Ramos (cell line): Measurements from ENCODE around the gene ITCH.
"Not testable (repeated sequence)": the region's sequence is repeated elsewhere in the genome, so short reads cannot be mapped to it uniquely, and the experiment has no call there.

ENCODE experiments used
- in situ Hi-C: fragments of 300-500 bp; cut with MboI; formaldehyde crosslinking; loops from one replicate; pipeline ENCODE4 v1.14.3; 2022; ENCODE audit warnings: low sequenced_read_pairs; ENCODE audit not compliant: unreplicated experiment

Gene ITCH

DNA sequence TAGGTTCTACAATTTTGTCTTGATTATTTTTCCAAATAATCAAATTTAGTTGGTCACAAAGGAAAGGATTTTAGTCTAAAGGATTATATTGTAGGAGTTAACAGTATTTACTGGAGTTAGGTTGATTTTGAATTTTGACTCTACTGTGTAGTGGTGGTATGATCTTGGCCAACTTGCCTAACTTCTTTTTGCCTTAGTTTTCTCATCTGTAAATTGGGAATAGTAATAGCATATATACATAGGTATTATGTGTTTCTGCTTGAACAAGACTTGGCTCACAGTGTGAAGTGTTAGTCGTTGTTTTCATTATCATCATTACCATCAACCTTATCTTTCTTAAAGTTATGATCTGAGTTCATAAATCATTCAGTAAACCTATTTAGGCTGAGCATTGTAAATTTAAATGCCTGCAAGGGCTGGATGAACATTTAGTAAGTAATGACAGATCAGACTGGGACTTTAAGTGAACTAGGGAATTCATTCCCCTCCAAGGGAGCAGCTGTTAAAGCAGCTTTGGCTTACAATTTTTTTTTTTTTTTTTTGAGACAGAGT, 11.2 kb downstream of the ITCH start:
- in situ Hi-C loops, result no loop called here

GRCh38 chr20:34375977-34376430, 12.9 kb downstream of the ITCH start:
- in situ Hi-C loops, result no loop called here

GRCh38 chr20:34377072-34377847, 14.2 kb downstream of the ITCH start:
- in situ Hi-C loops, result no loop called here

DNA sequence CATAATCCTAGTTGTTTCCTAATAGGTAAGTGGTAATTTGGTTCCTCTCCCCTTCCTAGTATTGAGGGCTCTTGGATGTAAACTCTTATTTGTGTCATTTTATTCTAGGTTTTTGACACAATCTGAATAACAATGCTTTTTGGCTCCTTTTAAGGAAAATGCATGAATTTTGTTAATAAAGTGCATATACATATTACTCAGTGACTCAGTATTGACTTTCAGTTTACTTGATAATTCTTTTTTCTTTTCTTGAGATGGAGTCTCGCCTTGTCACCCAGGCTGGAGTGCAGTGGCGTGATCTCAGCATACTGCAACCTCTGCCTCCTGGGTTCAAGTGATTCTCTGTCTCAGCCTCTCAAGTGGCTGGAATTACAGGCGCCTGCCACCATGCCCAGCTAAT, 19.1 kb downstream of the ITCH start:
- in situ Hi-C loops, result no loop called here

DNA sequence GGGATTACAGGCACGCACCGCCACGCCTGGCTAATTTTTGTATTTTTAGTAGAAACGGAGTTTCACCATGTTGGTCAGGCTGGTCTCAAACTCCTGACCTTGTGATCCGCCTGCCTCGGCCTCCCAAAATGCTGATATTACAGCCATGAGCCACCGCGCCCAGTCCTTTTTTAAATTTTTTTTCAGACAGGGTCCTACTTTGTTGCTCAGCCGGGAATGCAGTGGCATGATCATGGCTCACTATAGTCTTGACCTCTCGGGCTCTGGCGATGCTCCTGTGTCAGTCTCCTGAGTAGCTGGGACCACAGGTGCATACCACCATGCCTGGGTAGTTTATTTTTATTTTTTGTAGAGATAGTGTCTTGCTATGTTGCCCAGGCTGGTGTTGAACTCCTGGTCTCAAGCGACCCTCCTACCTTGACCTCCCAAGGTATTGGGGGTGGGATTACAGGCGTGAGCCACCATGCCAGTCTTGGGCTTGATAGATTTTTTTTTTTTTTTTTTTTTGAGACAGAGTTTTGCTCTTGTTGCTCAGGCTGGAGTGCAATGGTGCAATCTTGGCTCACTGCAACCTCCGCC, 19.9 kb downstream of the ITCH start:
- in situ Hi-C loops, result not testable (repeated sequence)

GRCh38 chr20:34385464-34385863, 22.4 kb downstream of the ITCH start:
- in situ Hi-C loops, result no loop called here

DNA sequence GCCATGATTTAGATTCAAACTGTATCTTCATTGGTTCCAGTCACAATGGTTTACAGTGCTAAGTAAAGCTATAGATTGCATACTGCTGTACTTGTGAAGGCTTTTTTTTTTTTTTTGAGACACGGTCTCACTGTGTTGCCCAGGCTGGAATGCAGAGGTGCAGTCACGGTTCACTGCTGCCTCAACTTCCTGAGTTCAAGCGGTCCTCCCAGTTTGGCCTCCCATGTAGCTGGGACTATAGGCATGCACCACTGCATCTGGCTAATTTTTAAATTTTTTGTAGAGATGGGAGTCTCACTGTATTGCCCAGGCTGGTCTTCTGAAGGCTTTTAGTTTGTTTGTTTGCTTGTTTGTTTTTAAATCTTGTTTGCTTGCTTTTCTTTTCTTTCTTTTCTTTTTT, 24.9 kb downstream of the ITCH start:
- in situ Hi-C loops, result no loop called here

GRCh38 chr20:34388678-34389077, 25.6 kb downstream of the ITCH start:
- in situ Hi-C loops, result no loop called here

GRCh38 chr20:34389206-34389953, 26.3 kb downstream of the ITCH start:
- in situ Hi-C loops, result no loop called here

GRCh38 chr20:34389954-34390555, 27.0 kb downstream of the ITCH start:
- in situ Hi-C loops, result no loop called here

DNA sequence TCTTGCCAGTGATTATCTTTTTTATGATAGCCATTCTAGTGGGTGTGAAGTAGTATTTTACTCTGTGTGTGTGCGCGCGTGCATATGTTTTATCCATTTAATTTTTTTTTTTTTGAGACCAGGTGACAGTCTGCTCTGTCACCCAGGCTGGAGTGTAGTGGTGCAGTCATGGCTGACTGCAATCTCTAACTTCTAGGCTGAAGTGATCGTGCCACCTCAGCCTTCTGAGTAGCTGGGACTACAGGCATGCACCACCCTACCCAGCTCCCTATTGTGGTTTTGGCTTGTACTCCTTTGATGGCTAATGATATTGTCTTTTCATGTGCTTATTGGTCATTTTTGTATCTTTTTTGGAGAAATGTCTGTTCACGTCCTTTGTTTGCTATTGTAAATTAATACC, 33.3 kb downstream of the ITCH start:
- in situ Hi-C loops, result no loop called here

- in situ Hi-C loops, result no loop called here
Observed at GRCh38 chr20:34397096-34397495, 34.0 kb downstream of the ITCH start.

DNA sequence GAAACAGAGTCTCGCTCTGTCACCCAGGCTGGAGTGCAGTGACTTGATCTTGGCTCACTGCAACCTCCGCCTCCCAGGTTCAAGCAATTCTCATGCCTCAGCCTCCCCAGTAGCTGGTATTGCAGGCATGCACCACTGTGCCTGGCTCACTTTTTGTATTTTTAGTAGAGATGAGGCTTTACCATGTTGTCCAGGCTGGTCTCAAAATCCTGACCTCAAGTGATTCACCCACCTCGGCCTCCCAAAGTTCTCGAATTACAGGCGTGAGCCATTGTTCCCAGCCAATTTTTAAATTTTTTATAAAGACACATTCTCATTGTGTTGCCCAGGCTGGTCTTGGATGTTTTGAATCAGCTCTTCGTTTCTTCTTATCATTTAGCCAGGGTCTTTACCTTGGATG, 37.7 kb downstream of the ITCH start:
- in situ Hi-C loops, result not testable (repeated sequence)

GRCh38 chr20:34401741-34402455, 38.8 kb downstream of the ITCH start:
- in situ Hi-C loops, result no loop called here

DNA sequence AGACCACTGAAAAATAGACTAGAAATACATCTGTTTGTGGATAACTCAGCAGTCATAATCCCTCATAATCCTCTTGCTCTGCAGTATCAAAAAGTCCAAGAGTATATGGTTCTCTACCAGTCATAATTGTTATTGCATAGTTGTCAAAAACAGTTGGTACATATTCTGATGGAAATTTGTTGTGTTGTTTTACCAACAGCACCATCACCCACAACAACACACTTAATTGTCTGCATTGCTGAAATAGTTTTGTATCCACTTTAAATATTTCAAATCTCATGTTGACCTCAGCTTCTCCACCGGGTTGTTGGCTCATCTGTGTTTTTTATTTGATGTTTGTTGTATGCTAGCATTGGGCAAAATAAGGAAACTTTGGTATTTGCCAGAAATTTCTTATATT, 39.4 kb downstream of the ITCH start:
- in situ Hi-C loops, result no loop called here

GRCh38 chr20:34403063-34403827, 40.2 kb downstream of the ITCH start:
- in situ Hi-C loops, result no loop called here

DNA sequence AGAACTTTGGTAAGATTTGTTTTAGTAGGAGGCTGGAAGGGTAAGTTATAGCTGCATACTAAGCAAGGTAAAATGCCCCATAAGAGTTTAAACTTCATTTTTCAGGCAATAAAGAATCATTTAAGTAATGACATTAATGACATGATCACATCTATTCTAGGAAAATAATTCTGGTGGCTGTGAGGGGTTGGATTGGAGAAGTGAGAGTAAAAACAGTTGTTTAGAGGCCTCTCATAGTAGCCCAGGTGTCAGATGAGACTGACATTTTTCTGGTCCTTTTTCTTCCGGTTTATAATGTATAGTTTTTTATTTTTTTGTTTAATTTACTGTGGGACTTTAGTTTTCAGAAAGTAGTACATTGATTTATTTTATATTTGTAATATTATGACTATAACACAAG, 40.8 kb downstream of the ITCH start:
- in situ Hi-C loops, result no loop called here

DNA sequence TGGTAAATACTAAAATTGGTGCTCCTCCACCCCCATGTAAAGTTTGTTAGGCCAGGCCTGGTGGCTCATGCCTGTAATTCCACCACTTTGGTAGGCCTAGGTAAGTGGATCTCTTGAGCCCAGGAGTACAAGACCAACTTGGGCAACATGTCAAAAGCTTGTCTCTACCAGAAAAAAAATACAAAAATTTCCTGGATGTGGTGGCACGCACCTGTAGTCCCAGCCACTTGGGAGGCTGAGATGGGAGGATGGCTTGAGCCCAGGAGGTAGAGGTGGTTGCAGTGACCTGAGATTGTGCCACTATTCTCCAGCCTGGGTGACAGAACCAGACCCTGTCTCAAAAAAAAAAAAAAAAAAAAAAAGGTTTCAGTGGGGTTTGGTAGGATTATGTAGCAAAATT, 41.7 kb downstream of the ITCH start:
- in situ Hi-C loops, result no loop called here

- in situ Hi-C loops, result not testable (repeated sequence)
Observed at GRCh38 chr20:34405247-34405651, 42.2 kb downstream of the ITCH start.
